Stimulated activated CD4-positive, alpha-beta T cell treated with anti-CD3 and anti-CD28 coated beads, Interleukin-4, amount 100 ng/mL, for 48 hours (primary cell): Measurements from ENCODE around the gene ABLIM2.

ENCODE experiments used
- DNase-seq, 2 donors: peaks; one replicate each; pipeline ENCODE4 v3.0.0-alpha.2; 2020; ENCODE audit warnings: low read depth in 2 of 2

Gene ABLIM2

DNA sequence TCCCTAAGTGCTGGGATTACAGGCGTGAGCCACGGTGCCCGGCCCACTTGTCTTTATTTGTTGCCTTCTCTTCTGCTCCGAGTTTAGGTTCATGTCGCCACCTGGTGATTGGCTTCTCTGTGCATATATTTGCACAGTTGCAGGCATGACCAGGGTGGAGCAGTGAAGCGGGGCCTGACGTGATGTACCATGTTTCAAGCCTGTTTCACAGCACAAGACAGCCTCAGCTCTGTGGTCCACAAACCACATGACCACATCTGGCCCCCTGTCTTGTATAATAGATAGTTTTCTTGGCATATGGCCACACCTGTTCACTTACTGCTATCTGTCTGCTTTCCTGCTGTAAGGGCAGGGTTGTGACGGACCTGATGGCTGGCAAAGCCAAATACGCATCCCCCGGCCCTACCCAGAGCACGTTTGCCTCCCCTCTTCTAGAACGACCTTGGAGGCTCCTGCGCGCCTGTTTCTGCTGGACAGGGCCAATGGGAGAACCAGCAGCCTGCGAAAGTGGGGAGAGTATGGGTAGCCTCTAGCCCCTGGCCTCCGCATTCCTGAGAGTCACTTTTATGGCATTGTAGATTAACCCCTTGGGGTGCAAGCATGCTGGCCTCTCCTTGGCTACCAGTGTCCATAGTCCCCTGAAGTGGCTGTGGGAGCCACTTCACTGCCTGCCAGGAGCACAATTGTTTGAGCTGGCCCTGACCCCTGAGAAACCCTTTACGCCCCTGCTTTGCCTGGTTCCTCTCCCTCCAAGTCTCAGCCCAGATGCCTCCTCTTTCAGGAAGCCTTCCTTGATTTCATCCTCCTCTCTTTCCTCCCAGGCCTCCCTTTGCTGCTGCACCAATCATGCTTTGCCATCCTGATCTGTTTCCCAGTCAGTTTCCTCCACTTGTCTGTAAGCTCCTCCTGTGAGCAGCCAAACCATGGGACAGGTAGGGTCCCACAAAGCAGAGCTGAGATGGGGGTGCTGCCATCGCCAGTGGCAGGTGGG lies 34.4 kb upstream of the ABLIM2 start:
- no peak for DNase-seq

- no peak for DNase-seq
Observed at GRCh38 chr4:8191136-8191747, 32.6 kb upstream of the ABLIM2 start.

- no peak for DNase-seq
Observed at GRCh38 chr4:8189551-8190466, 31.2 kb upstream of the ABLIM2 start.

DNA sequence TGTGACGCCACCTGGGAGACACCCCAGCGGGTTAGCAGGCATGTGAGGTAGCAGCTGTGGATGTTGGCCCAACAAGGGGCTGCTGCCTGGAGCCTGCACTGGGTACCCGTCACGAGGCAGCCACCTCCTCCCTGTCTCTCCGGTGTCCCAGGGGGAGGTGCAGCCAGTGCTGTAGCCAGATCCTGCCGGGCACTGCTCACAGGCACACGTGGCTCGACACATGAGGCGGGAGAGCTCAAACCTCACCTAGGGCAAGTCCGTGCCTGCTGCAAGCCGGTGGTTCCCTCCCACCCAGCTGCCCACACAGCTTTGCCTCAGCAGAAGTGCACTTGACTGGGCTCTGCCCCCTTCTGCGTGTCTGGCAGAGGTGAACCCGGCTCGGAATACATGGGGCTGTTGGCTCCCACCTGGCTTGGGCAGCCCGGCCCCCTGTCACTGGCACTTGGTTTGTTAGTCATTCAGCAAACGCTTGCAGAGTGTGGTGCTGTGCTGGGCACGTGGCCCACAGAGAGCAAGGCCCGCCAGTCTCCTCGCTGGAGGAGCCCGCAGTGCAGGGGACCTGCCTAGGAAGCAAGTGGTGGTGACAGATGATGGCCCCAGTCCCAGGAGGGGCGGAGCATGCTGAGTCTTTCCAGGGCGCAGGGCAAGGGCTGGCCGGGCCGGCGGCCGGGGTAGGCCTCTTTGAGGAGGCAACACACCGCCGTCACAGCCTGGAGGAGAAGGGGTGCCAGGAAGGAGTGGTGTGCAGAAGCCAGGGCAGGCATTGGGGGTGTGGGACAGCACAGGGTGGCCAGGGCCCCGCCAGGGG lies 30.3 kb upstream of the ABLIM2 start:
- DNase-seq, result no peak

GRCh38 chr4:8188085-8188484 lies 29.5 kb upstream of the ABLIM2 start:
- DNase-seq, result no peak

DNA sequence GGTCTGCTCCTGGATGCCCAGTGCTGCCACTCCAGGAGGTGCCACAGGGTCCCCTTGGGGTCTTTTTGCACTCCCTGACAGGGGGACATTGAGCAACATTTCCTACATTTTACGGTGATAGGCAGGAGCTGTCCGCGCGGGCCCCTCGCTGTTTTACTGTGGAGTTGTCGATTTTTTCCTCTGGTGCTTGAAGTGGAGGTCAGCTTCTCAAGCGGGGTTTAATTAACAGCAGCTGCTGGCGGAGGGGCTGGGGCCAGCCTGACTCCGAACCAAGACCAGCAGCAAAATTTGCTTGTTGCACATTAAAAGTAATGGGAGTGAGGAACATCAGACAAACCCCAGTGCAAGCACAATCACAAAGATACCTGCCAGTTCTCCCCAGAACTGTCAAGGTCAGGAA lies 27.3 kb upstream of the ABLIM2 start:
- DNase-seq, result no peak

DNA sequence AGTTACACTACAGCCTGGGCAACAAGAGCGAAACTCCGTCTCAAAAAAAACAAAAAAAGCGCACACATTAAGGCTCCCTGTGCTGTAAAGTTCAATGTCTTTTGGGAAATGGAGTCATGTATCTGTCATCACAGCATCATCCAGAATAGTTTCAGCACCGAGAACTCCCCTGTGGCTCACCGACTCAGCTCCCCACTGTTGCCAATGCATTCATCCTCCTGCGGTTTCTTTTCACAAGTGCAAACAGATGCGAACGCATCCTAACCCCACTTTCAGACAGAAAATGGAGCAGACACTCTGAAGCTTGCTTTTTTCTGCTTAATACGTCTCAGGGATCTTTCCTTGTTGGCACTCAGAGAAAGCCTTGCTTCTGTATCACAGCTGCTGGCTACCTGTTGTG lies 26.7 kb upstream of the ABLIM2 start:
- no peak for DNase-seq

DNA sequence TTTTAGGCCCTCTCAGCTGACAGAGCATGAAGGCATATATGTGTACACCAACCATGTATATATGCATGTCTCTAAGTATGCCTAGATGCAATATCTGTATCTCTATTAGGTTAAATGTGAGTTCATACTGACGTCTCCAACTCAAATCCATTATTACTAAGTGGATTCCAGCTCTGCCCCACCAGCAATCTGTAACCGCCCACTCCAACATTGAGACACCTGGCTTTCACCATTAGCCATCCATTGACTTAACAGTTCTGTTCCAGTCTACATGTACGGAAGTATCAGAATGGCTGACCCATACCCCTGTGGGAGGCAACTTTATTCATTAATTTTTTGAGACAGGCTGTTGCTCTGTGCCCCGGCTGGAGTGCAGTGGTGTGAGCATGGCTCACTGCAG lies 25.4 kb upstream of the ABLIM2 start:
- DNase-seq, result no peak

GRCh38 chr4:8182858-8183725 lies 24.5 kb upstream of the ABLIM2 start:
- DNase-seq, result no peak

DNA sequence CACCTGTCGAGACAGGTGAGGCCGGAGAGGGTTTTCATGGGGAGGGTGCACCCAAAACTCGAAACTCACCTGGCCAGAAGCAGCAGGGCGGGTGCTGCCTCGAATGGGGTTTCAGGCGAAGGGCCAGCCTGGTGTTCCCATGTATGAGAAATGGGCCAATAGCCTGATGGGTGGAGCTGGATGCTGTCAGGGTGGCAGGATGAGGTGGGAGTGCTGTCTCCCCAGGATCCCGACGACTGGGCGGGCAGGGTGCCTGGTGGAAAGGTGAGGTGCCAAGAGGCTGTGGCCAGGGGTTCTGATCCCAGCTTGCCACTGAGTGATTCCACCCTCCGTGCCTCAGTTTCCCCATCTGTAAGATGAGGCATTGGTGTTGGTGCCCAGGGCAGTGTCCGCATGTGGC lies 23.7 kb upstream of the ABLIM2 start:
- no peak for DNase-seq

- no peak for DNase-seq
Observed at GRCh38 chr4:8181844-8182243, 23.2 kb upstream of the ABLIM2 start.

DNA sequence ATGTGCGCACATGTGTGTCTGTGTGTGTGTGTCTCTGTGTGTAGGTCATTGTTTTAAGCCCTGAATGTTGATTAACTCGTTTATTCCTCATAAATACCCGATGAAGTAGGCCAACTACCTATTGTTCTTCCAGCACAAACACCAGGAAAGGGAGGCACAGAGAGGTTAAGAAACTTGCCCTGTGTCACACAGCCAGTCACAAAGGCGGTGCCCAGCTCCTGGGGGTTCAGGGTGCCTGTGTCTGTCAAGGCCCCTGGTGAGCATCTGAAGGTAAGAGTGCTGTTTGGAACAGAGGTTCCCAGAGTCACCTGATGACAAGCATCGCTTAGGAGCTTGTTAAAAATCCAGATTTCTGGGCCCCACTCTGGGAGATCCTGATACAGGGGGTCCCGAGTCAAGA lies 22.5 kb upstream of the ABLIM2 start:
- DNase-seq, result no peak

DNA sequence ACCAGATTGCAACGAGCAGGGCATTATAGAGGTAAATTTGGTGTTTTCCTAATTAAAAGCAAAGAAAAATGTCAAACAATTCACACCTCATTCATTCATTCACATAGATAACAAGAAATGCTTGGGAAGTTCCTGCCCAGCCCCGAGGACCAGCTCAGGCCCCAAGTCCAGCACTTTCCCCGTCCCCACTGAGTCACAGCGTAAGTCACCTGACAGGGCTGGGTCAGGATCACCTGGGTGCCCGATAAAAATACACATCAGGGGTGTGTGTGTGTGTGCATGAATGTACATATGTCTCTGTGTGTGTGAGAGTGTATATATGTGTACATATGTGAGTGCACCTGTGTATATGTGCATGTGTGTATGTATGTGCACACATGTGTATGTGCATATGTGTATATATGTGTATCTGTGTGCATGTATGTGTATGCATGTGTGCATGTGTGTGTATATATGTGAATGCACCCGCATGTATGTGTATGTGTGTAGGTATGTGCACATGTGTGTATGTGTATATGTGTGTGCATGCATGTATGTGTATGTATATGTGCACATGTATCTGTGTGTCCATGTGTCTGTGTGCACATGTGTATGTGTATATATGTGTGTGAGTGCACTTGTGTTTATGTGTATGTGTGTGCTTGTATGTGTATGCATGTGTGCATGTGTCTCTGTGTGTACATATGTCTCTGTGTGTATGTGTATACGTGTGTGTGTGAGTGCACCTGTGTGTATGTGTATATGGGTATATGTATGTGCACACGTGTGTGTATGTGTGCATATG lies 21.9 kb upstream of the ABLIM2 start:
- DNase-seq, result no peak

DNA sequence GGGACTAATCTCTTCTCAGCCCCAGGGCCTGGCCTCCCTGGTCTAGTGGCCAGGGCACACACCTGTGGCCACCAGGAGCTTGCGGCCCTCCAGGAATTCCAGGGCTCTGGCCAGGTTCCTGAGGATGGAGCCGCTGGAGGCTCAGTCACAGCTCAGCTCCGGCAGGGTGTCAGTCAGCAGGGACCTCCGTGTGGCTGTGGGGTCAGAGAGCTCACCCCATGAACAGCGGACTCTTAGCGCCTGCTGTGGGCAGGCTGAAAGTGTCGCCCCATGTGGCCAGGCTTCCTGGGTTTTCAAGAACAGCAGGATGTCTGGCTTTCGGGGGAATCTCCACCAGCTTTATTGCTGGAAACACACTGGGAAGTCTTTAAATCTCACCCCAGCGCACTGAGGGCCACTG lies 21.2 kb upstream of the ABLIM2 start:
- DNase-seq, result no peak

DNA sequence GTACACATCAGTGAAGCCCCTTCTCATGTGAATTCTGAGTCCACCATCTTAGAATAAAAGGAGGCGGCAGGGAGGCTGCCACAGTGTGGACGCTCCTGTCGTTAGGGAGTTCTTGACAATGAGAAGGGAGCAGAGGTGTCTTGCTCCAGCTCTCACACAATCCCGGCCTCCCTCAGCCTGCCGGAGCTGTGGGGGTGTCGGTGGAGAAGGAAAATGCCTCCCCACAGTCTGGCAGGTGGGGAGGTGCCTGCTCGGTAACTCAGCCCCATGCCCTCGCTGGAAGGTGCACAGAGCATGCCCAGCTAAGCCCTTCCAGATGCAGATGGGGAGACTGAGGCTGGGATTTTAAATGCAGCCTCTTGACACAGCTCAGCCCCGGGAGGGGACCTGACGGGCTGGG lies 20.5 kb upstream of the ABLIM2 start:
- DNase-seq, result no peak

DNA sequence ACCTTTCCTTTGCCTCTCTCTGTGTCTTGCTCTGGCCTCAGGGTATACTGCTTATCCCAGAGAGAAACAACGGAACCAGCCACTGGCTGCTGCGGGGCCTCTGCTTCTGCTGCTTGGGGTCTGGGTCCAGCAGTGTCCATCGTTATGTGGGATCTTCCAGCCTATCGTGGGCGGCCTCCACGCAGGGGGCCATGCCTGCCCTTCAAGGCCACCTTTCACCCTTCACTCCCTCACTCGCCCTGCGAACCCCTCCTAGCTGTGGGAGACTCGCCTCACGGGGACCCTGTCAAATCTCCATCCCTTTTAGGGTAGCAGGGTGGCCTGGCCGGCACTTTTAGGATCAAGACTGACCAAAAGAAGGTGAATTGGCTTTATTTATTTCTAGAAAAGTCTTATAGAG lies 19.3 kb upstream of the ABLIM2 start:
- no peak for DNase-seq

- no peak for DNase-seq
Observed at GRCh38 chr4:8177552-8177951, 18.9 kb upstream of the ABLIM2 start.

GRCh38 chr4:8176547-8177399 lies 18.2 kb upstream of the ABLIM2 start:
- DNase-seq, result no peak

DNA sequence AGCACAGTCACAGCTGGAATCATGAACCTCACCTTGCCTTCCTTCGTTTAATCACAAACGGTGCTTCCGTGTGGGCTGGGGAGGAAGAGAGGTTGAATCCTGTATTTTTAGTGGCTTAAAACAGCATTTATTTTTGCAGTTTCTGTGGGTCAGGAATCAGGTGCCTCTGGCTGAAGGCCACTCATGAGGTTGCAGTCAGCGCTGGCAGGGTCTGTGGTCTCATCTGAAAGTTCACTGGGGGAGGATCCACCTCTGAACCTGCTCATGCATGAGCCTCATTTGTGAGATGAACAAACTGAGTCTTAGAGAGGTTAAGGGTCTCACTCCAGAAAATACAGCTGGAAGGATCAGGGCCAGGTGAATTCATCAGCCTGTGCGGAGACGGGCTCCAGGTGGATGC lies 17.1 kb upstream of the ABLIM2 start:
- no peak for DNase-seq
